Neuron (in vitro differentiated cells): ENCODE results near the gene UST.
"Not testable (repeated sequence)": the region's sequence is repeated elsewhere in the genome, so short reads cannot be mapped to it uniquely, and the experiment has no call there.

Experiments used
- H2AFZ ChIP-seq: one replicate; pipeline ENCODE4 v1.6.1; 2013; ENCODE audit warnings: low read depth, mild to moderate bottlenecking, inconsistent platforms, low read length, moderate library complexity
- H3K27me3 ChIP-seq: one replicate; pipeline ENCODE4 v1.6.1; 2013; ENCODE audit warnings: low read length; ENCODE audit not compliant: insufficient read depth
- H3K36me3 ChIP-seq: one replicate; pipeline ENCODE4 v1.6.1; 2013; ENCODE audit warnings: low read length; ENCODE audit not compliant: insufficient read depth
- H3K4me1 ChIP-seq: one replicate; pipeline ENCODE4 v1.6.1; 2013; ENCODE audit warnings: low read length; ENCODE audit not compliant: insufficient read depth
- H3K4me3 ChIP-seq: 2 replicates; pipeline ENCODE4 v1.5.1; 2013; ENCODE audit warnings: mild to moderate bottlenecking, low read length, moderate library complexity
- H3K9me3 ChIP-seq: one replicate; pipeline ENCODE4 v1.6.1; 2013; ENCODE audit warnings: low read length

UST gene

DNA sequence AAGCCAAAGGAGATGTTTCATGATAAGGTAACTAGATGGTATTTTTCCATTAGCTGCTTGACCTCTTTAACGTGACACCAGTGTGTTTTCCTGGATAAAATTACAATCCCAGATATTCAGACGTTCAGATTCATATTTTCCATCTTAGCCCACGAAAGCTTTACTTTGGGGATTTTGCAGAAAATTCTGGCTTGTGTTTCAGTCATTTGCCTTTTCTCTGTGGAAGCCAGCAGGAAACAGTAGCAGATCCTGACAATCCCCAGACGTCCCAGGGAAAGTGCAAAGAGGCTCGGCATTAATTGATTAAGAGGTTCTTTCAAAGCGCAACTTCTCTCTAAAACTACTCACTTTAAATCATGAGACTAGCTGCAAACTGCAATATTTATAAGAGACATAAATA, 243.6 kb downstream of the UST start:
- Histone ChIP-seq H3K36me3 (no peaks in the 10 kb centered on the region), H3K27me3 (no peaks in the 10 kb centered on the region), H3K4me1 (no peaks in the 10 kb centered on the region), H3K4me3 (no peak overlapping the region), H3K9me3 (no peaks in the 10 kb centered on the region), H2AFZ (no peak overlapping the region)

GRCh38 chr6:148996815-148997214, 250.0 kb downstream of the UST start:
- Histone ChIP-seq H3K27me3 (no peaks in the 10 kb centered on the region), H3K9me3 (peaks cover 2% of the 10 kb centered on the region), H2AFZ (no peak overlapping the region), H3K4me1 (no peaks in the 10 kb centered on the region), H3K36me3 (peaks cover 3% of the 10 kb centered on the region), H3K4me3 (no peak overlapping the region)

DNA sequence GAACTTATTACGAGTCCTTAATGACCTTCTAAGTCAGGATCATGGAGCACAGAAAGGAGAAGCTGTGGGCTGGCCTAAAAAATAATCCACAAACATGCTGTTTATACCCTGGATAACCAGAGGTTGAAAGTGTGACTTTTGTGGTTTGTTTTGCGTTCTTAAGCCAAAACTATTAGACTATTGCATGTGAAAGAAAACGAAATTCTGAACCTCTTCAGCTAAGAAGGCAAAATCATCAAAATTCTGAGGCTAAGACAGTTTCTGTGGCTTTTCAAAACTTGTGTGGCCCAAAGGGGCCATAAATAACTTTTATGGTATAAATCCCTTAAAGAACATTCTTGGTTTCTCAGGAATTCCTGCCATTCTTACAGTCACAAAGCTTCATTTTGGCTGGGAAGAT, 251.0 kb downstream of the UST start:
- Histone ChIP-seq H2AFZ (no peak overlapping the region), H3K36me3 (peaks cover 3% of the 10 kb centered on the region), H3K9me3 (peaks cover 2% of the 10 kb centered on the region), H3K27me3 (no peaks in the 10 kb centered on the region), H3K4me1 (no peaks in the 10 kb centered on the region), H3K4me3 (no peak overlapping the region)

DNA sequence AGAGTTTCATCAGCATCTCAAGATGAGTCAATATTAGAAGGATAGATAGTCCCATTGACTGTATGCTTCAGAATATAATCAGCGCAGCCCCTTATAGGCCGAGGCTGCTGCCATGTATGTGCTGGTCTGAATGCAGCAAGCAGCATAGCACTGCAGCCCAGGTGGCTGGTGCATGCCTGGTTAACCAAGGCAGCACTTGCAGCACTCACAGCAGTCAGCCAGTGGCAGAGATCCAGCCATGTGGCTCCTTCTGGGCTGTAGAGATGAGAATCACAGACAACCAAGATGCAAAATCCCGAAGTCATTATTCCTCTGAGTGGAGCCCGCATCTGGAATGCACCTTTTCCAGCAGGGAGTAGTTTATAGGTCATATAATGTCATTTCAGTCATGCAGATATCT, 251.9 kb downstream of the UST start:
- H3K9me3 ChIP-seq = peaks cover 2% of the 10 kb centered on the region
- no peaks in the 10 kb centered on the region for H3K27me3 ChIP-seq
- no peak overlapping the region for H2AFZ ChIP-seq
- H3K36me3 ChIP-seq = peaks cover 3% of the 10 kb centered on the region
- H3K4me3 ChIP-seq = no peak overlapping the region
- H3K4me1 ChIP-seq = no peaks in the 10 kb centered on the region

DNA sequence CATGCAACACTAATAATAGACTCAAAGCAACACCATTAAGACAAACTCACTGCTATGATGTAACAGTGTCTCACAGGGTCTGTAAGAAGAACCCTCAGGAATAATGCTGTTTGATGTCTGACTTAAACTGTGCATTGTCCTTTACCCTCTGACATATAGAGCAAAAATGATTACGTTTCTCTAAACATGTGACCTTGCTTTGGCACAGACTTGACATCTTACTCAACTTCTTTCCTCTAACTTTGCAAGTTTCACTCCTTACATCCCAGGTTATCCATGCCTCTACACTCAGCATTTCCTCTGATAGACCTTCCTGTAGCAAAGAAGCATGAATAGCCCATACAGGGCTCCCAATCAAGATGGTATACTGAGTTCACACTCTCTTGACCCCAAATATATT, 252.7 kb downstream of the UST start:
- Histone ChIP-seq H2AFZ (no peak overlapping the region), H3K9me3 (peaks cover 2% of the 10 kb centered on the region), H3K4me1 (no peaks in the 10 kb centered on the region), H3K27me3 (no peaks in the 10 kb centered on the region), H3K36me3 (peaks cover 3% of the 10 kb centered on the region), H3K4me3 (no peak overlapping the region)

DNA sequence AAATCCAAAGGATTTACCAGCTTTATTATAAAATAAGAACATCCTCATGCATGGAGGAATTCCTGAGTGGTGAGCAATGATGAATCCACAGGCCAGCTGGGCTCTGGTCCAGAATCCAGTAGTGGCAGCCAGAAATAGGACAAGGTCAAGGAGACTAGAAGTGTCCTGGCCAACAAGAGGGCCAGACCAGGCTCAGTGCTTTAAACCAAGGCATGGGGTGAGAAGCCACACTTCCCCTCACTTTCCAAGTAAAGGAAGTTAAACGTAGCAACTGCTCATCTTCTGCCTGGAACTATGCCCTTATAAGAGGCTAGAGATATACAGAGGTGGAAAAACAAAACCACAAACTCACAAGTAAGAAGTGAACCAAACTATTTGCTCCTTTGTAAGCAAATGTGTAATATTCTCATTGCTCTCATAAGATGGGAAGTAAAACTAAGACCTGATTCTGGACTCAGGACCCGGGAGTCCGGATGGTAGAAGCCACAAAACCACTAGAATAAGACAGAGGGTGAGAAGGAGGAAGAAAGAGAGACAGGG, 253.2 kb downstream of the UST start:
- H3K4me1 ChIP-seq = no peaks in the 10 kb centered on the region
- H3K36me3 ChIP-seq = peaks cover 3% of the 10 kb centered on the region
- no peaks in the 10 kb centered on the region for H3K27me3 ChIP-seq
- peaks cover 2% of the 10 kb centered on the region for H3K9me3 ChIP-seq
- H3K4me3 ChIP-seq = no peak overlapping the region
- no peak overlapping the region for H2AFZ ChIP-seq

DNA sequence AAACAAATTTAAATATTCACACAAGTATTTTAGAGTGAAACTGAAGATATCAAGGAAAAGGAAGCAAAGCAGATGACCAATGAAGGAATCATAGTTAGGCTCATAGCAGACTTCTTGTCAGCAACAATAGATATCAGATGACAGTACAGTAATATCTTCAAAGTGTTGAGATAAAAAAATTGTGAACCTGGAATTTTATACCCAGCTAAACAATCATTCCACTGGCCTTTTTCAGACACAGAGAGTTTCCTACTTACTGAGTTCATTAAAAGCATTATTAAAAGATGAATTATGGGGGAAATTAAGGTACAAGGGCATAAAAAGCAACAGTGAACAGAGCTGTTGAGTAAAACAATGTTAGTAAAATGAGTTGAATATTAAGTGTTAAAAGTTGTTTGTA, 254.6 kb downstream of the UST start:
- Histone ChIP-seq H3K9me3 (peaks cover 2% of the 10 kb centered on the region), H3K36me3 (no peaks in the 10 kb centered on the region), H2AFZ (no peak overlapping the region), H3K4me3 (no peak overlapping the region), H3K27me3 (no peaks in the 10 kb centered on the region), H3K4me1 (no peaks in the 10 kb centered on the region)

DNA sequence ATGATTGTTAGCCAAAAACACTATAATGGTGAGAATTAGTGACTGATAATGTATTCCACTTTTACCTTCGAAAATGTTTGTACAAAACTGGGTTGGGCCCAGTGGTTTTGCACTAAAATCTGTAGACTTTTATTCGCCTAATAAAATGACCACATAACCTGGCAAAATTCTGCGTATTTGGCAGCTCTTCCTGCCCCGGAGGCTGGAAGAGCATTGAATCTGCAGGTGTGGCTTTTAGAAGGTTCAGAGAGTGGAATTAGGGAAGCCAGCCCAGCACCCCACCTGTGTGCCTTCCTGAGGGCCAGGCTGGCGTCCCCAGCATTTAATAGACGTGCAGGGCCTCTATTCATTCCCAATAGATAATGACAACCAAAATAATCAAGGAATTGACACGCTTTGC, 256.7 kb downstream of the UST start:
- H3K27me3 ChIP-seq = no peaks in the 10 kb centered on the region
- H2AFZ ChIP-seq = no peak overlapping the region
- H3K36me3 ChIP-seq = no peaks in the 10 kb centered on the region
- H3K4me1 ChIP-seq = no peaks in the 10 kb centered on the region
- H3K9me3 ChIP-seq = peaks cover 2% of the 10 kb centered on the region
- no peak overlapping the region for H3K4me3 ChIP-seq

- no peak overlapping the region for H3K4me3 ChIP-seq
- H3K36me3 ChIP-seq = no peaks in the 10 kb centered on the region
- H3K4me1 ChIP-seq = no peaks in the 10 kb centered on the region
- H3K27me3 ChIP-seq = no peaks in the 10 kb centered on the region
- no peaks in the 10 kb centered on the region for H3K9me3 ChIP-seq
- H2AFZ ChIP-seq = no peak overlapping the region
Measured at GRCh38 chr6:149004664-149005063, 257.8 kb downstream of the UST start.

GRCh38 chr6:149006236-149006635, 259.4 kb downstream of the UST start:
- not testable (repeated sequence) for H3K27me3 ChIP-seq, H3K4me1 ChIP-seq, H2AFZ ChIP-seq, H3K9me3 ChIP-seq, H3K4me3 ChIP-seq, H3K36me3 ChIP-seq

DNA sequence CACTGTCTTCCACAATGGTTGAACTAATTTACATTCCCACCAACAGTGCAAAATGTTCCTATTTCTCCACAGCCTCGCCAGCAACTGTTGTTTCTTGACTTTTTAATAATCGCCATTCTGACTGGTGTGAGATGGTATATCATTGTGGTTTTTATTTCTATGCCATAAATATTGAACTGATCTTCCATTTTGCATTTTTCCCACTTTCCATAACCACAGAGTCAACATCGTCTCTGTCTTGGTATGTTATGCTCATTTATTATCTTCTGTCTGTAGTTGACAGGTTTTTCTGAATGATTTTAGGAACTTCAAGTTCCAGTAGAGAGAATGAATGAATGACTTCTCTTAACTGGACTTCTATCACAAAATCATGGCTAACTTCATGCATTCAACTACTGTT, 259.8 kb downstream of the UST start:
- Histone ChIP-seq H3K27me3 (no peaks in the 10 kb centered on the region), H3K9me3 (no peaks in the 10 kb centered on the region), H3K4me1 (no peaks in the 10 kb centered on the region), H3K36me3 (no peaks in the 10 kb centered on the region), H3K4me3 (no peak overlapping the region), H2AFZ (no peak overlapping the region)

DNA sequence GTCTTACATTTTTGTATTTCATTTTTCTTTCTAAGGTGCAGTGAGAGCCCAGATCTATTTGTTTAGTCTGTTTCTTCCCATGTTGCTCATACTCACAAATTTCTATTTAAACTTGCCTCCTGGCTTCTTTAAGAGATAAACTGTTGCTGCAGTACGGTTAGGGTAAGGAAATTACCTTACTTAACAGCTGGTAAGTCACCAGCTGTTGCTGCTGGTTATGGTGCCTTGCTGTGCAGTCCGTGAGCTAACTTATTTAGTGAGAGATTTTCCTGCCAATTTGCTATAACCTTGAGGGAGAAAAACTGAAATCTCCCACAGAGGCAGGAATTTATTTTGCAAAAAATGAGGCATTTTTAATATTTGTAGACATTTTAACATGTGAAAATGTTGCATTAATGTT, 261.0 kb downstream of the UST start:
- no peaks in the 10 kb centered on the region for H3K27me3 ChIP-seq
- H3K36me3 ChIP-seq = no peaks in the 10 kb centered on the region
- no peaks in the 10 kb centered on the region for H3K9me3 ChIP-seq
- H3K4me3 ChIP-seq = no peak overlapping the region
- H2AFZ ChIP-seq = no peak overlapping the region
- H3K4me1 ChIP-seq = no peaks in the 10 kb centered on the region

GRCh38 chr6:149008741-149009140, 261.9 kb downstream of the UST start:
- H3K9me3 ChIP-seq = no peaks in the 10 kb centered on the region
- no peaks in the 10 kb centered on the region for H3K36me3 ChIP-seq
- no peaks in the 10 kb centered on the region for H3K27me3 ChIP-seq
- no peak overlapping the region for H2AFZ ChIP-seq
- no peaks in the 10 kb centered on the region for H3K4me1 ChIP-seq
- H3K4me3 ChIP-seq = no peak overlapping the region

DNA sequence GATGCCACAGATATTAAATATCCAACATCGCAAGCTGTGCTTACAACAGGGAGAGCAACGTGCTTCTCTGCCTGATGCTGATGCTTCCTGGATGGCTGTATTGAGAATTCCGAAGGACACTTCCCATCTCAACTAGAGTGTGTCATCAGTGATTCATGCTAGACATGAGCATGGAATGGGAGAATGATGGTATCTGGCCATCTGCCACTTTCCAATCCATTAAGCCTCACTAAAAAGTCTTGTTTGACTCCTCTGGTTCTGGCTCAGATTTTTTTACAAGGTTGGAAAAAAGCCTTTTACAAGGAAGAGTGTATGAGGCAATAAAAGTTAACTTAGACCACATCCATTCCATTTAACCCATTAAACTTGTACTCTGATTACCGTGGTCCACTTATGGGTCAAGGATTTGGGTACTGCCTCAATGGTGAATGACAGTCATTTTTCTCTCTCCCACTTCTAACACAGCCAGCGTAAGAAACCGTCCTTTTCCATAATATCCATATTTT, 265.3 kb downstream of the UST start:
- no peak overlapping the region for H3K4me3 ChIP-seq

More for the DNA sequence above, 265.3 kb downstream of the UST start:
- Histone ChIP-seq H3K36me3 (no peaks in the 10 kb centered on the region), H3K27me3 (no peaks in the 10 kb centered on the region), H3K9me3 (no peaks in the 10 kb centered on the region), H3K4me1 (no peaks in the 10 kb centered on the region), H2AFZ (no peak overlapping the region)
